ENCODE data around the gene MC5R.
"Not testable (repeated sequence)": the region's sequence is repeated elsewhere in the genome, so short reads cannot be mapped to it uniquely, and the experiment has no call there.

MC5R gene

GRCh38 chr18:13834496-13835015, 10.6 kb downstream of the MC5R start:
- POLR2A ChIA-PET = no interaction called here
- CTCF ChIA-PET = interaction anchor here (1.2 to 3.8 kb wide), 2 partner anchors 22 to 252 kb away, joined by 3 to 22 read pairs; no protein-coding TSS in a partner anchor
- no peak for DNase-seq (ENCODE audit: extremely low spot score)
- no peak for TF ChIP-seq CTCF (IDR thresholded peaks at IDR 0.05; ENCODE audit: control extremely low read depth, extremely low read depth, low read depth, missing control alignments)

- ChIA-PET POLR2A (no interaction called here), CTCF (interaction anchor here (1.2 to 3.8 kb wide), 2 partner anchors 21 to 252 kb away, joined by 3 to 22 read pairs; no protein-coding TSS in a partner anchor)
- TF ChIP-seq CTCF (IDR thresholded peaks at IDR 0.05; ENCODE audit: control extremely low read depth, extremely low read depth, low read depth, missing control alignments) = no peak
- no peak for DNase-seq (ENCODE audit: extremely low spot score)
Measured at GRCh38 chr18:13835202-13835601, 11.3 kb downstream of the MC5R start.

- no peak for TF ChIP-seq CTCF (IDR thresholded peaks at IDR 0.05; ENCODE audit: control extremely low read depth, extremely low read depth, low read depth, missing control alignments)
Measured at GRCh38 chr18:13836559-13836958, 12.6 kb downstream of the MC5R start.

GRCh38 chr18:13849791-13850190, 25.8 kb downstream of the MC5R start:
- no peak for TF ChIP-seq CTCF (IDR thresholded peaks at IDR 0.05; ENCODE audit: control extremely low read depth, extremely low read depth, low read depth, missing control alignments)
- no peak for DNase-seq (ENCODE audit: extremely low spot score)
- POLR2A ChIA-PET = no interaction called here
- CTCF ChIA-PET = no interaction called here

More at GRCh38 chr18:13836559-13836958, 12.6 kb downstream of the MC5R start:
- no peak for DNase-seq (ENCODE audit: extremely low spot score)
- ChIA-PET CTCF (interaction anchor here (2.7 kb wide), 1 partner anchor 12 kb away, joined by 8 read pairs; the partner anchor contains the start of gene MC5R), POLR2A (no interaction called here)

- DNase-seq (ENCODE audit: extremely low spot score); POLR2A ChIA-PET; CTCF ChIA-PET: not testable (repeated sequence)
Measured at GRCh38 chr18:13862898-13863297, 38.9 kb downstream of the MC5R start.

GRCh38 chr18:13868501-13869271, 44.7 kb downstream of the MC5R start:
- CTCF ChIA-PET = no interaction called here

More at GRCh38 chr18:13868501-13869271, 44.7 kb downstream of the MC5R start:
- DNase-seq (ENCODE audit: extremely low spot score) = no peak
- POLR2A ChIA-PET = no interaction called here
- no peak for TF ChIP-seq CTCF (IDR thresholded peaks at IDR 0.05; ENCODE audit: control extremely low read depth, extremely low read depth, low read depth, missing control alignments)
